HCT116 (cell line): ENCODE measurements around the gene TMEM179.

ENCODE experiments used
- CEBPB ChIP-seq: IDR thresholded peaks from 2 replicates; pipeline ENCODE4 v1.6.1; 2012; ENCODE audit warnings: low read depth
- ELF1 ChIP-seq: IDR thresholded peaks from 2 replicates; pipeline ENCODE4 v1.6.1; 2012; ENCODE audit warnings: low read depth, borderline replicate concordance
- EZH2 ChIP-seq: fragments of 200-600 bp; sonication (generic); IDR thresholded peaks from 2 replicates; pipeline ENCODE4 v1.6.1; 2017; ENCODE audit warnings: antibody characterized with exemption, mixed run types
- FOSL1 ChIP-seq: IDR thresholded peaks from 2 replicates; pipeline ENCODE4 v1.6.1; 2012; ENCODE audit warnings: low read depth
- MAX ChIP-seq: IDR thresholded peaks from 2 replicates; pipeline ENCODE4 v1.6.1; 2012
- POLR2A ChIP-seq: IDR thresholded peaks from 2 replicates; pipeline ENCODE4 v1.7.0; 2011; ENCODE audit warnings: borderline replicate concordance; ENCODE audit not compliant: insufficient read depth, insufficient read length; ENCODE audit errors: extremely low read depth
- POLR2AphosphoS5 ChIP-seq: IDR thresholded peaks from 2 replicates; pipeline ENCODE4 v1.6.1; 2011; ENCODE audit warnings: mild to moderate bottlenecking, low read depth, low read length, moderate library complexity
- SIN3A ChIP-seq: IDR thresholded peaks from 2 replicates; pipeline ENCODE4 v1.6.1; 2012; ENCODE audit warnings: low read depth
- YY1 ChIP-seq: IDR thresholded peaks from 2 replicates; pipeline ENCODE4 v1.6.1; 2011; ENCODE audit warnings: low read length, low read depth, moderate library complexity, mild to moderate bottlenecking; ENCODE audit not compliant: insufficient replicate concordance; ENCODE audit errors: extremely low read depth
- ZNF274 ChIP-seq: fragments of 200-500 bp; sonication (Bioruptor generic); IDR thresholded peaks from 2 replicates; pipeline ENCODE4 v1.6.1; 2014; ENCODE audit warnings: mild to moderate bottlenecking, low read depth, low read length, inconsistent platforms
- TF ChIP-seq, protein P1 (sequence below), 3 experiments: fragments of 200-600 bp in 1 of 3; sonication (generic) in 1 of 3; IDR thresholded peaks in 2 of 3; conservative IDR thresholded peaks in 1 of 3; 2 replicates each; pipeline ENCODE4 v1.5.1; 2012 to 2017; ENCODE audit warnings: low read depth in 2 of 3, low read length in 2 of 3, antibody characterized with exemption in 1 of 3, borderline replicate concordance in 1 of 3, control low read depth in 1 of 3, mild to moderate bottlenecking in 1 of 3, mixed read lengths in 1 of 3, mixed run types in 1 of 3, moderate library complexity in 1 of 3; ENCODE audit not compliant: insufficient read depth in 1 of 3
- TF ChIP-seq, protein P2 (sequence below): IDR thresholded peaks from 2 replicates; pipeline ENCODE4 v1.6.1; 2012; ENCODE audit warnings: low read depth
- TF ChIP-seq, protein P3 (sequence below): IDR thresholded peaks from 2 replicates; pipeline ENCODE4 v1.6.1; 2012

DNA sequence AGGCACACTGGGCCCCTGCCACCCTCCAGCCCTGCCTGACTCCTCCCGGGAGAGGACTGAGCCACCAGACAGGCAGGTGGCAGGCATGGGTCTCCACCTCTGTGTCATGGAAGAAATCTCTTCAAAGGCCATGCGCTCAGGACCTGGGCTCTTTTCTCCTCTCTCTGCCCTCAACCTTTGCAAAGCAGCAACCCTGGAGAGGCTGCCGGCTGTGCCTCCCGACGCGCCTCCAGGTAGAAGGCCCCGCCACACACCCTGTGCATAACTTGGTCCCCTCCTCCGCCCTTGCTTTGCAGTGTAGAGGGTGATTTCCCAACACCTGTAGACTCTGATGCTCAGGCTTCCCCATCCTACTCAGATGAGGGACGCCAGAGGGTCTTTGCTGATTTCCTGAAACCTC, 28.2 kb upstream of the TMEM179 start:
- TF ChIP-seq, protein P1, sequence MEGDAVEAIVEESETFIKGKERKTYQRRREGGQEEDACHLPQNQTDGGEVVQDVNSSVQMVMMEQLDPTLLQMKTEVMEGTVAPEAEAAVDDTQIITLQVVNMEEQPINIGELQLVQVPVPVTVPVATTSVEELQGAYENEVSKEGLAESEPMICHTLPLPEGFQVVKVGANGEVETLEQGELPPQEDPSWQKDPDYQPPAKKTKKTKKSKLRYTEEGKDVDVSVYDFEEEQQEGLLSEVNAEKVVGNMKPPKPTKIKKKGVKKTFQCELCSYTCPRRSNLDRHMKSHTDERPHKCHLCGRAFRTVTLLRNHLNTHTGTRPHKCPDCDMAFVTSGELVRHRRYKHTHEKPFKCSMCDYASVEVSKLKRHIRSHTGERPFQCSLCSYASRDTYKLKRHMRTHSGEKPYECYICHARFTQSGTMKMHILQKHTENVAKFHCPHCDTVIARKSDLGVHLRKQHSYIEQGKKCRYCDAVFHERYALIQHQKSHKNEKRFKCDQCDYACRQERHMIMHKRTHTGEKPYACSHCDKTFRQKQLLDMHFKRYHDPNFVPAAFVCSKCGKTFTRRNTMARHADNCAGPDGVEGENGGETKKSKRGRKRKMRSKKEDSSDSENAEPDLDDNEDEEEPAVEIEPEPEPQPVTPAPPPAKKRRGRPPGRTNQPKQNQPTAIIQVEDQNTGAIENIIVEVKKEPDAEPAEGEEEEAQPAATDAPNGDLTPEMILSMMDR (IDR thresholded peaks at IDR 0.05 in 2 of 3, conservative IDR thresholded peaks at IDR 0.05 in 1 of 3; ENCODE audit: borderline replicate concordance in 1 of 3, insufficient read depth in 1 of 3, low read depth in 2 of 3, low read length in 2 of 3) = no peak
- TF ChIP-seq POLR2A (no peak), SIN3A (no peak), EZH2 (no peak), YY1 (no peak), CEBPB (no peak), ZNF274 (no peak), POLR2AphosphoS5 (no peak), FOSL1 (no peak), MAX (no peak), ELF1 (no peak)
- TF ChIP-seq, protein P2, sequence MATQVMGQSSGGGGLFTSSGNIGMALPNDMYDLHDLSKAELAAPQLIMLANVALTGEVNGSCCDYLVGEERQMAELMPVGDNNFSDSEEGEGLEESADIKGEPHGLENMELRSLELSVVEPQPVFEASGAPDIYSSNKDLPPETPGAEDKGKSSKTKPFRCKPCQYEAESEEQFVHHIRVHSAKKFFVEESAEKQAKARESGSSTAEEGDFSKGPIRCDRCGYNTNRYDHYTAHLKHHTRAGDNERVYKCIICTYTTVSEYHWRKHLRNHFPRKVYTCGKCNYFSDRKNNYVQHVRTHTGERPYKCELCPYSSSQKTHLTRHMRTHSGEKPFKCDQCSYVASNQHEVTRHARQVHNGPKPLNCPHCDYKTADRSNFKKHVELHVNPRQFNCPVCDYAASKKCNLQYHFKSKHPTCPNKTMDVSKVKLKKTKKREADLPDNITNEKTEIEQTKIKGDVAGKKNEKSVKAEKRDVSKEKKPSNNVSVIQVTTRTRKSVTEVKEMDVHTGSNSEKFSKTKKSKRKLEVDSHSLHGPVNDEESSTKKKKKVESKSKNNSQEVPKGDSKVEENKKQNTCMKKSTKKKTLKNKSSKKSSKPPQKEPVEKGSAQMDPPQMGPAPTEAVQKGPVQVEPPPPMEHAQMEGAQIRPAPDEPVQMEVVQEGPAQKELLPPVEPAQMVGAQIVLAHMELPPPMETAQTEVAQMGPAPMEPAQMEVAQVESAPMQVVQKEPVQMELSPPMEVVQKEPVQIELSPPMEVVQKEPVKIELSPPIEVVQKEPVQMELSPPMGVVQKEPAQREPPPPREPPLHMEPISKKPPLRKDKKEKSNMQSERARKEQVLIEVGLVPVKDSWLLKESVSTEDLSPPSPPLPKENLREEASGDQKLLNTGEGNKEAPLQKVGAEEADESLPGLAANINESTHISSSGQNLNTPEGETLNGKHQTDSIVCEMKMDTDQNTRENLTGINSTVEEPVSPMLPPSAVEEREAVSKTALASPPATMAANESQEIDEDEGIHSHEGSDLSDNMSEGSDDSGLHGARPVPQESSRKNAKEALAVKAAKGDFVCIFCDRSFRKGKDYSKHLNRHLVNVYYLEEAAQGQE = no peak
- TF ChIP-seq, protein P3, sequence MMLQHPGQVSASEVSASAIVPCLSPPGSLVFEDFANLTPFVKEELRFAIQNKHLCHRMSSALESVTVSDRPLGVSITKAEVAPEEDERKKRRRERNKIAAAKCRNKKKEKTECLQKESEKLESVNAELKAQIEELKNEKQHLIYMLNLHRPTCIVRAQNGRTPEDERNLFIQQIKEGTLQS = no peak
